Upper lobe of left lung (tissue), 6 donors: ENCODE data around the gene ZNF280B. TPM values are rescaled to one million over a fixed set of nuclear protein-coding genes. Genes with fewer than 3 reads are reported as not detected.
"Not testable (repeated sequence)": the region's sequence is repeated elsewhere in the genome, so short reads cannot be mapped to it uniquely, and the experiment has no call there.

Experiments used
- ATAC-seq, 2 donors: fragments of 200-7000 bp; cut with Tn5 transposase; one replicate each; pipeline ENCODE4 v1.9.1; 2022; ENCODE audit warnings: mild to moderate bottlenecking in 2 of 2, moderate library complexity in 2 of 2; ENCODE audit not compliant: low FRiP score in 2 of 2
- DNase-seq, 2 donors: peaks; one replicate each; pipeline ENCODE4 v3.0.0-alpha.2; 2019 to 2020
- H3K27ac ChIP-seq, 4 donors: fragments of 200-600 bp; sonication (generic); one replicate each; pipeline ENCODE4 v1.5.1; 2016 to 2019
- H3K27me3 ChIP-seq, 4 donors: fragments of 200-600 bp; sonication (generic); one replicate each; pipeline ENCODE4 v1.5.1; 2017 to 2019
- H3K36me3 ChIP-seq, 4 donors: fragments of 200-600 bp; sonication (generic); one replicate each; pipeline ENCODE4 v1.5.1; 2016 to 2019
- H3K4me1 ChIP-seq, 4 donors: fragments of 200-600 bp; sonication (generic); one replicate each; pipeline ENCODE4 v1.5.1; 2018 to 2019
- H3K4me3 ChIP-seq, 4 donors: fragments of 200-600 bp; sonication (generic); one replicate each; pipeline ENCODE4 v1.5.1; 2017 to 2019; ENCODE audit warnings: mild to moderate bottlenecking in 2 of 4, moderate library complexity in 1 of 4
- H3K9me3 ChIP-seq, 4 donors: fragments of 200-600 bp; sonication (generic); one replicate each; pipeline ENCODE4 v1.5.1; 2018 to 2019
- CTCF ChIP-seq, 6 experiments: fragments of 450-650 bp in 4 of 6; fragments of 200-600 bp in 2 of 6; sonication (generic) in 2 of 6; IDR thresholded peaks; one replicate each; pipeline ENCODE4 v1.5.1; 2016 to 2019; ENCODE audit warnings: antibody characterized with exemption in 6 of 6
- EP300 ChIP-seq, 4 donors: sonication (generic); formaldehyde crosslinking; IDR thresholded peaks; one replicate each; pipeline ENCODE4 v1.5.1; 2017; ENCODE audit warnings: antibody characterized with exemption in 4 of 4, control low read depth in 2 of 4
- POLR2A ChIP-seq, 4 donors: fragments of 450-650 bp; IDR thresholded peaks; one replicate each; pipeline ENCODE4 v1.5.1; 2016 to 2017; ENCODE audit warnings: antibody characterized with exemption in 4 of 4, mild to moderate bottlenecking in 2 of 4
- POLR2AphosphoS5 ChIP-seq, 2 donors: sonication (generic); formaldehyde crosslinking; IDR thresholded peaks; one replicate each; pipeline ENCODE4 v1.5.1; 2017; ENCODE audit warnings: antibody characterized with exemption in 2 of 2
- WGBS, 2 donors: methylation state at CpG; one replicate each; pipeline ENCODE4 v1.1.5; 2017 to 2018; 5-methylcytosine and 5-hydroxymethylcytosine counted together
- total RNA-seq, 6 donors: library from RNA; depleted of rRNA in 4 of 6; stranded (reverse); fragments of >200 nt in 4 of 6; gene quantifications; one replicate each; pipeline versions ENCODE4 v1.1.0 to v1.2.1, GENCODE V29; 2016 to 2021
- donor health status: DM: no; HTN: no; CAD: no; lungs with moderate emphysema.
- donor health status: DM: no; HTN: yes; CAD: no; lungs with severe emphysema.

ZNF280B gene
- total RNA-seq, 6 donors from 2014 or later, result 0.22 to 0.98 (median 0.44) TPM; not detected in 1

DNA sequence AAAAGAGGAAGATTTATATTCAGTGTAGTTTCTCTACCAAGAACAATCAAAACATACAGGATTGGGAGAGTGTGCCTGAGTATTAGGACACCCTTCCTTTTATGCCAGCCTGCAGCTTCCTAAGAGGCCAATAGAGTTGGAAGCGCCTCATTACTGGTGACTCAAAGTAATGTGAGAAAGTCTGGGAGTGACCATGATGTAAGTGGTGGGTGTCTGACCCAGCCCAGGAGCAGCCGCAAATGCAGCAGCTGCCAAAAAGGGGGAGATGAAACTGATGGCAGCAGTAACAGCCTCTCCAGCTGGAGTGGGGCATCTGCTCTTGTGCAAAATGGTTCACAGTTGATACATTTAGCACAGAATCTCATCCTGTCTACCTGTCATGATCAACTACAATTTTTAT is 62.0 kb downstream of the ZNF280B start:
- H3K36me3 ChIP-seq, result no peaks in the 10 kb centered on the region
- ATAC-seq (no peak), DNase-seq (no peak)
- no peak overlapping the region for H3K27ac ChIP-seq
- H3K9me3 ChIP-seq, result no peaks in the 10 kb centered on the region
- H3K27me3 ChIP-seq, result no peaks in the 10 kb centered on the region
- H3K4me3 ChIP-seq, result no peak overlapping the region
- no peak for TF ChIP-seq POLR2A (IDR thresholded peaks at IDR 0.05)
- TF ChIP-seq POLR2AphosphoS5 (IDR thresholded peaks at IDR 0.05), result no peak
- no peak for TF ChIP-seq EP300 (IDR thresholded peaks at IDR 0.05)
- TF ChIP-seq CTCF (IDR thresholded peaks at IDR 0.05), result no peak
- no peaks in the 10 kb centered on the region for H3K4me1 ChIP-seq
- 29 to 43% methylated on average over 2 of the region's 2 CpGs for WGBS, 2 donors

- DNase-seq, H3K27ac ChIP-seq, H3K4me1 ChIP-seq, H3K36me3 ChIP-seq, H3K4me3 ChIP-seq, H3K9me3 ChIP-seq, ATAC-seq, H3K27me3 ChIP-seq: not testable (repeated sequence)
- WGBS, 2 donors, result 82% methylated on average over 5 of the region's 5 CpGs
These were observed 64.4 kb downstream of the ZNF280B start for GRCh38 chr22:22444007-22444589.

GRCh38 chr22:22442928-22443709 is 65.4 kb downstream of the ZNF280B start:
- no peak for ATAC-seq
- DNase-seq, result no peak
- H3K9me3 ChIP-seq, result no peaks in the 10 kb centered on the region
- no peak overlapping the region for H3K27ac ChIP-seq
- no peak for TF ChIP-seq POLR2AphosphoS5 (IDR thresholded peaks at IDR 0.05)
- no peak for TF ChIP-seq EP300 (IDR thresholded peaks at IDR 0.05)
- TF ChIP-seq CTCF (IDR thresholded peaks at IDR 0.05), result no peak
- no peak for TF ChIP-seq POLR2A (IDR thresholded peaks at IDR 0.05)
- no peaks in the 10 kb centered on the region for H3K27me3 ChIP-seq
- H3K4me1 ChIP-seq, result no peaks in the 10 kb centered on the region
- no peaks in the 10 kb centered on the region for H3K36me3 ChIP-seq
- no peak overlapping the region for H3K4me3 ChIP-seq
- WGBS, 2 donors, result 80% methylated on average over 7 of the region's 7 CpGs

- not testable (repeated sequence) for H3K4me1 ChIP-seq, H3K27ac ChIP-seq, ATAC-seq, H3K27me3 ChIP-seq, H3K36me3 ChIP-seq, H3K9me3 ChIP-seq, H3K4me3 ChIP-seq
- WGBS, 2 donors, result 98 to 100% methylated on average over 2 to 21 of the region's 28 CpGs
- peak in 1 of 2 donors; percentile 68 for DNase-seq
These were observed 66.9 kb downstream of the ZNF280B start for GRCh38 chr22:22441626-22442025.

- ATAC-seq (no peak), DNase-seq (no peak)
- H3K4me3 ChIP-seq, result no peak overlapping the region
- H3K27me3 ChIP-seq, result no peaks in the 10 kb centered on the region
- no peaks in the 10 kb centered on the region for H3K4me1 ChIP-seq
- H3K9me3 ChIP-seq, result no peaks in the 10 kb centered on the region
- WGBS, 2 donors, result 78 to 100% methylated on average over 1 of the region's 1 CpG
- no peak for TF ChIP-seq CTCF (IDR thresholded peaks at IDR 0.05)
- no peak for TF ChIP-seq EP300 (IDR thresholded peaks at IDR 0.05)
- TF ChIP-seq POLR2A (IDR thresholded peaks at IDR 0.05), result no peak
- no peak for TF ChIP-seq POLR2AphosphoS5 (IDR thresholded peaks at IDR 0.05)
- no peaks in the 10 kb centered on the region for H3K36me3 ChIP-seq
- no peak overlapping the region for H3K27ac ChIP-seq
These were observed 68.4 kb downstream of the ZNF280B start for GRCh38 chr22:22440188-22440587.

Other genes starting within 250 kb of the ZNF280B start
- gene ZNF280A, start 11.5 kb upstream of the ZNF280B start, total RNA-seq, result not detected
- 1 to 10 TPM in 2 of 6 donors, not detected in 4; 1.3 to 3.5 TPM for gene PRAME, start 50.5 kb upstream of the ZNF280B start, total RNA-seq
- gene GGTLC2, start 135.9 kb upstream of the ZNF280B start, total RNA-seq, result 1 to 10 TPM in 3 of 6 donors, under 1 TPM in 1, not detected in 2; 0.89 to 5.3 (median 4.3) TPM